Measurements from ENCODE around the gene ATOH7. TPM values are rescaled to one million over a fixed set of nuclear protein-coding genes. Genes with fewer than 3 reads are reported as not detected.

Gene ATOH7
- 0.12 to 0.27 TPM (median 0.17 TPM) in 4 of 5 replicates, not detected in the other for total RNA-seq (2022; extraction: Qiagen RNA extraction)

GRCh38 chr10:68231817-68232251 is at the start of gene ATOH7:
ATOH7 (minus strand) TSS chr10:68232113; CDS start chr10:68231677, 436 bp downstream.

Other genes with a start within 250 kb of the ATOH7 start
- gene HERC4, start 156.8 kb downstream of the ATOH7 start, total RNA-seq (2022; extraction: Qiagen RNA extraction) = 25.6 to 30.6 TPM (median 29.3 TPM) in 5 replicates
- gene MYPN, start 122.6 kb downstream of the ATOH7 start, total RNA-seq (2022; extraction: Qiagen RNA extraction) = 2.2 to 3.0 TPM (median 2.3 TPM) in 5 replicates
- 176 to 249 TPM (median 188 TPM) in 5 replicates for gene HNRNPH3, start 100.0 kb upstream of the ATOH7 start, total RNA-seq (2022; extraction: Qiagen RNA extraction)
- 2.7 to 3.8 TPM (median 3.0 TPM) in 5 replicates for gene PBLD, start 100.8 kb upstream of the ATOH7 start, total RNA-seq (2022; extraction: Qiagen RNA extraction)
- gene RUFY2, start 175.2 kb upstream of the ATOH7 start, total RNA-seq (2022; extraction: Qiagen RNA extraction) = 7.7 to 9.9 TPM (median 8.5 TPM) in 5 replicates
- gene DNA2, start 239.9 kb upstream of the ATOH7 start, total RNA-seq (2022; extraction: Qiagen RNA extraction) = 8.5 to 11.6 TPM (median 9.1 TPM) in 5 replicates